AG20443 (cell line): ENCODE results near the gene VIPR2.
"Not testable (repeated sequence)": the region's sequence is repeated elsewhere in the genome, so short reads cannot be mapped to it uniquely, and the experiment has no call there.

Source experiments
- DNase-seq: peaks from one replicate; pipeline ENCODE4 v3.0.0; 2012; ENCODE audit warnings: low spot score, mixed read lengths

The VIPR2 gene

DNA sequence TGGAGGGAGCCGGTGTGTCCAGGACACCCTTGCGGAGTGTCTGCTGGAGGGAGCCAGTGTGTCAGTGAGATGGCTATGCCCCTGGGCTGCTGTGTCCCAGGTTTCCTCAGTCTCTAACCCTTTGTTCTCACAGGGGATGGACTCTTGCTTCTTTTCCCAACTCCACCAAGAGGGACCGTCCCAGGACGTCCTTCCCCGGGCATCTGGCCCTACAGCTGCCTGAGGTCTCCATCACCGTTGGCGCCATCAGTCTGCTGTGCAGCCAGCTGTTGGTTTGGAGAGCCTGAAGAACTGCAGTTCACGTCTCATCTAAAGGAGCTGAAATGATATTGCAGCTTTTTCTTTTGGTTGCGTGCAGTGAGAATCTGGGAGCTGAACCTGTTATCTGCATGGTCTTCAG lies 136.2 kb downstream of the VIPR2 start:
- DNase-seq: no peak

DNA sequence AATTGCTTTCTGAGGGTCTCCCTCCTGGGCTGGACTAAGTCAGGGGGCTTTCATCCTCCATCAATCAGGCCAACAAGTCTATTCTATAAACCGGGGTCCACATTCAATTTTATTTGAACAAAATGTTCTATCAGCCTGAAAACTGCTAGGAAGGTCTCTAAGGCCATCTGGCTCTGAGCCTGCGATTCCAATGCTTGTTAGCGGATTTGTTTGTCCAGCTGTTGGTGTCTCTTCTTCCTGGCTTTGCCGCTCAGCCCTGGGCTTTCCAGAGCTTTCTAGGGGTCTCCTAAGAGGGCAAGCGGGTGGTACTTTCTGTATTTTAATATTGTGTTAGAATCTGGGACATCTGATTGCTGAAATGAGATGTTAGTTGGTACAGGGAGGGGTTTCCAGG lies 136.7 kb downstream of the VIPR2 start:
- no peak for DNase-seq

DNA sequence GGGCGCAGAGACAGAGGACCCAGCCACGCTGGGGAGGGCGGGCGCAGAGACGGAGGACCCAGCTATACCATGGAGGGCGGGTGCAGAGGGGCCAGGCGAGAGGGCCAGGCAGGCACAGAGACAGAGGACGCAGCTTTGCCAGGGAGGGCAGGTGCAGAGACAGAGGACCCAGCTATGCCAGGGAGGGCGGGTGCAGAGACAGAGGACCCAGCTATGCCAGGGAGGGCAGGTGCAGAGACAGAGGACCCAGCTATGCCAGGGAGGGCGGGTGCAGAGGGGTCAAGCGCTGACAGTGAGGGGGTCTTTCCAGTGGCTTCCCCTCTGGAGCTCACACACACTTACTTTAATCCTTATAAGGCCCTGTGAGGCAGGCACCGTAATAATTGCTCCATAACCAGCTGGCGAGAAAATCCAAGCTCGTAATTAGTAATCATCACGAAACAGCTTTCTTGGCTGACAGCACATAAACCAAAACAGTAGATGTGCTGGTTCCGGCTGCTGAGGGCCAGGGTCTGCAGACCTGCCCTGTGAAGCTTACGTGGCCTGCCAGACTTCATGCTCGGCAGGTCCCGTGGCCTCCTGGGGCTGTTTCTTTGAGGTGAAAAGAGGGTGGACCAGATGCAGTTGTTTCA lies 137.2 kb downstream of the VIPR2 start:
- DNase-seq: no peak

DNA sequence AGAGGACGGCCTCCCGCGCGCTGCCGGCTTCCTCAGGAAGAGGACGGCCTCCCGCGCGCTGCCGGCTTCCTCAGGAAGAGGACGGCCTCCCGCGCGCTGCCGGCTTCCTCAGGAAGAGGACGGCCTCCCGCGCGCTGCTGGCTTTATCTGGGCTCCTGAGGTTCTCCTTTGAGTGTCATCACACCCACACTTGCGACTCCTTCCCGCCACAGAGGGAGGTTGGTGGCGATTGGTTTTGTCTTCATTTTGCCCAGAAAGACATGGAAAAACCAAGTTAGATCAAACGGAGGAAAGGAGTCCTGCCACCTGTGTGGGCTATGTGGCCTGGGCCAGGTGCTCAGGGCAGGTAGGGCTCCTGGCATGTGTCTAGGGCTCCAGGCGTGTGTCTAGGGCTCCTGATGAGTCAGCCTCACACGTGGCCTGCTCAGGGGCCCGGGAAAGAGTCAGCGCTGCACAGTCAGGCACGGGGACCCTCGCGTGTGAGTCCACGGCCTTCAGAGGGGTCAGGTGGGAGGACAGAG lies 138.0 kb downstream of the VIPR2 start:
- DNase-seq: no peak

DNA sequence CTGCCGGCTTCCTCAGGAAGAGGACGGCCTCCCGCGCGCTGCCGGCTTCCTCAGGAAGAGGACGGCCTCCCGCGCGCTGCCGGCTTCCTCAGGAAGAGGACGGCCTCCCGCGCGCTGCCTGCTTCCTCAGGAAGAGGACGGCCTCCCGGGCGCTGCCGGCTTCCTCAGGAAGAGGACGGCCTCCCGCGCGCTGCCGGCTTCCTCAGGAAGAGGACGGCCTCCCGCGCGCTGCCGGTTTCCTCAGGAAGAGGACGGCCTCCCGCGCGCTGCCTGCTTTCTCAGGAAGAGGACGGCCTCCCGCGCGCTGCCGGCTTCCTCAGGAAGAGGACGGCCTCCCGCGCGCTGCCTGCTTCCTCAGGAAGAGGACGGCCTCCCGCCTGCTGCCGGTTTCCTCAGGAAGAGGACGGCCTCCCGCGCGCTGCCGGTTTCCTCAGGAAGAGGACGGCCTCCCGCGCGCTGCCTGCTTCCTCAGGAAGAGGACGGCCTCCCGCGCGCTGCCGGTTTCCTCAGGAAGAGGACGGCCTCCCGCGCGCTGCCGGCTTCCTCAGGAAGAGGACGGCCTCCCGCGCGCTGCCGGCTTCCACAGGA lies 138.6 kb downstream of the VIPR2 start:
- DNase-seq: not testable (repeated sequence)

DNA sequence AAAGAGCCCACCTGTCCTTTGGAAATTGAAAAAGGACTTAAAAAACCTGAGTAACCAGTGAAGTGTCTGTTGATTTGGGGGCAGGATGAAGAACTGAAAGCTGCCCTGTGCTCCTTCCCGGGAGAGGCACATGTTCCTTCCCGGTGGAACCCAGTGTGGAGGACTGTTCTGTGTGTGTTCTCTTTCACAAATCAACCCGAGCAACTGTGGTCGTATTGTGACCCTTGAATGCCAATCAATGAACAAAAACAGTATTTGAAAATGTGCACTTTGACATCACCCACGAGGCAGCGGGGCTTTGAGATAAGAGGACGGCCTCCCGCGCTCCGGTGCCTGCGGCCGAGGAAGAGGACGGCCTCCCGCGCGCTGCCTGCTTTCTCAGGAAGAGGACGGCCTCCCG lies 139.0 kb downstream of the VIPR2 start:
- DNase-seq: no peak

DNA sequence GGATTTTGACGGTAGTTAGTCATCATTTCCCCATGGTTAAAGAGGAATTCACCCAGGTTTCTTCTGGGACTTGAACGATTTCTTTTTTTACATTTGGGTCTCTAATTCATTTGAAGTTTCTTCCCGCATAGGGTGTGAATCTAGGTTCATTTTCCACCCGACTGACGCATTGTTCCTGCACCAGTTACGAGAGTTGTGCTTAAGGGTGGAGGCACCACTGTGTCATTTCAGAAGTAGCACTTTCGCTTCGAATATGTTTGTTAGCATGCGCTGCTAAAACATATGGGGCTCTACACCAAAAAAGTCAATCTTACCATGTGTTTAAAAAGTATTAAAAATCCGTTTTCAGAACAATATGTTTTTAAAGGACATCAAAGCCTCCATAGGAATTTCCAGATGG lies 140.3 kb downstream of the VIPR2 start:
- no peak for DNase-seq

DNA sequence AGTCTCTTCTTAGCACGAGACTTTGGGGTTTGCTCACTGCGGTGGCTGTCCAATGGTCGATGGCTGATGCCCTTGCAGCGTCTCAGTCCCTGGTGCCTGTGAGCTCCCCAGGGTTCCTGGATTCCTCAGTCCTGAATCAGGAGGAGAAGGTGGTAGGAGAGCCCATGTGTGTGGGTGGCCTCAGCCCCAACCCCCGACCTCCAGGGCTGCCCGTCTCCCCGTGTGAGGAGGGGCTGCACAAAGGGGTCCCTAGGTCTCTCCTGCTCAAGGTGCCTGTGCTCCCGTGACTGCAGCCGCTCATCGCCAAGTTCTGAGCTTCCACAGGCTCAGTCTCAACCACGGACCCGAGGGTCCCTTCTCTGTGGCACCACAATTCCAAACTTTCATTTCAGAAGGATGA lies 142.9 kb downstream of the VIPR2 start:
- no peak for DNase-seq

DNA sequence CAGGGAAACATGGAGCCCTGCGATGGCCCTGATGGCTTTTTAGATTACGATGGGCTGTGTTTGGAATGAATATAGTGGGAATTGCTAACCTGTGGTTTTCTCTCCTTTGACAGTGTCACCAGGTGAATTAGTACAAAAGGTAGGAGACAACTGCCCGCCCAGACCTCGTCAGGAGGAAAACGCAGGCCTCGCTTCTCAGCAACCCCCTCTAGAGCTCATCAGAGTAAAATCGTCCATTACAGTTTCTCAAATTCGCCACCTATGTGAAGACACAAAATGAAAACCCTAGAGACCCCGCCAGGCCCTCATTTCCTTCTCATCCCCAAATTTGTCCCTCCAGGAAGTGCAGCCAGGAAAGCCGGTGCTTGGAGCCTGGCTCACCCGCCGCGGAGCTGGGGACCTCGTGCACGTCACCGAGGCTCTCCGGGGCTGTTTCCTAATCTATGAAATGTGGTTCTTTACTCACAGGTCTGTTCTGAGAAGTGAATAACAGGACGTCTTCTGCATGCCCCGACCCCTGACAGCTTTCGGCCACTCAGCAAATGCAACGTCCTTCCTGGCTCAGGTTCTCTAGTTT lies 143.7 kb downstream of the VIPR2 start:
- no peak for DNase-seq

DNA sequence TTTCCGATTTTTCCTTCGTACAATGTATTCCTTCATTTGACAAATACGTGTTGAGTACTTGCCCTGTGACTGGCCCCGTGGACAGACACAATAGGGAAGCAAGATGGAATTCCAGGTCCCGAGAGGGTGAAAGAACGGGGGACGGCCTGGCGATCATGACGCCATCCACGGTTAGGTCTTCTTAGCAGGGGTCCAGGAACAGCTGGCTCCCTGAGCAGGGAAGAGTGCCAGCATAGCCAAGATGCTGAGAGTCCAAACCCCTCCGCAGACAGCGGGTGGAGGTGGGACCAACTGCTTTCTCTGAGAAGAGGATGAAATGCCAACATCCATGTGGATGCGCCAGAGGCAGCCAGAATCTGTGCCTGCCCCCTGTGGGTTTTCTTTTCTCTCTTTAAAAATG lies 144.6 kb downstream of the VIPR2 start:
- DNase-seq: no peak

DNA sequence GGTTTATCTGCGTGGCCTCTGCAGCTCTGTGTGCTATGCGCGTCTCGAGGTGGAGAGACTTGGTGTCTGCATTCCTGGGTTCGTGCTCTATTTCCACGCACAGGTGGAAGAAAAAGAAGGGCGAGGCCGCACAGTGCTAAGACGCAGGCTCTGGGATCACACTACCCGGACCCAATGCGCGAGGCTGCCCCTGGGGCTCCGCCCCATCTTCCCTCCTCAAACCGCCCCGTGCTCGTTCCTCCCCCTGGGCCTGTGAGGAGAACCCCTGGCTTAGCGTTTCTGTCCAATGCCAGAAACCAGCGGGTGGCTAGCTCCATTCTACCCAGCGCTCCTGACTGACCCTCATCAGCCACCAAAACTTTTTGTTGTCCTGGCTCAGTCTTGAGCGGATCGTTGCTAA lies 145.2 kb downstream of the VIPR2 start:
- no peak for DNase-seq

DNA sequence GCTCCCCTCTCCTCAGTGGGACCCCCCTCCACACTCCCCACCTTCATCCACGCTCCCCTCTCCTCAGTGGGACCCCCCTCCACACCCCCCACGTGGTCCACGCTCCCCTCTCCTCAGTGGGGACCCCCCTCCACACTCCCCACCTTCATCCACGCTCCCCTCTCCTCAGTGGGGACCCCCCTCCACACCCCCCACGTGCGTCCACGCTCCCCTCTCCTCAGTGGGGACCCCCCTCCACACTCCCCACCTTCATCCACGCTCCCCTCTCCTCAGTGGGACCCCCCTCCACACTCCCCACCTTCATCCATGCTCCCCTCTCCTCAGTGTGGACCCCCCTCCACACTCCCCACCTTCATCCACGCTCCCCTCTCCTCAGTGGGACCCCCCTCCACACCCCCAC lies 146.4 kb downstream of the VIPR2 start:
- DNase-seq: not testable (repeated sequence)

DNA sequence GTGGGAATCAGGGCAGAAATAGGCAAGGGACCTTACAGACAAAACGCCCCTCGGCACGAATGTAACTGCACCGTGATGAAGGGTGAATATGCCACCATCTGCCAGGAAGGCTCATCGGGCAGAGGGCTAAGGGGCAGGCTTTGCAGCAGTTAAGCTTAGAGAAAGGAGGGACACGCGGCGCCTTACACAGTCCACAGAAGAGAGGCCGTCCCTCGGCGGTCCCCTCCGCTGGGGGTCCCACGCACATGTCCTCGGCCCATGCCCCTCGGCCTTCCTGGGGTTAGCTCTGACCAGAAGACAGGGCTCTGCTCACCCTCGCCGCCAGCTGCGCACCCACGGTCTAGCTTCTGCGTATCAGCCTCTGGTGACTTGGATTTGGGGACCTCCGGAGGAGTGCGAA lies 147.2 kb downstream of the VIPR2 start:
- no peak for DNase-seq

DNA sequence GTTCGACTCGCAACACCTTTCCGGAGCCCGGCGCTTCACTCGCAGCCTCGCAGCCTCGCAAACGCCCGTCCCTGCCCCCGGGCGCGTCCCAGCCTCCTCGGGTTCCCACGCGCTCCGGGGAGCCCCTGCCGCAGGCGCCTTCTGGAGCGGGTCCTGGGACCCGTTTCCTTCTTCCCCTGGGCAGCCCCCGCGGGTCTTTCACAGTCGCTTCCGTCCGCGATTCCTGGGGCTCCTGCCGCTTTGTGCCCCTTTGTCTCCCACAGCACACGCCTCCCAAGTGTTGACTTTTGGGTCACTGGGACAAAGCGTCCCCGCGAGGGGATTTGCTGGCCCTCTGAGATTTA lies 147.6 kb downstream of the VIPR2 start:
- DNase-seq: no peak

DNA sequence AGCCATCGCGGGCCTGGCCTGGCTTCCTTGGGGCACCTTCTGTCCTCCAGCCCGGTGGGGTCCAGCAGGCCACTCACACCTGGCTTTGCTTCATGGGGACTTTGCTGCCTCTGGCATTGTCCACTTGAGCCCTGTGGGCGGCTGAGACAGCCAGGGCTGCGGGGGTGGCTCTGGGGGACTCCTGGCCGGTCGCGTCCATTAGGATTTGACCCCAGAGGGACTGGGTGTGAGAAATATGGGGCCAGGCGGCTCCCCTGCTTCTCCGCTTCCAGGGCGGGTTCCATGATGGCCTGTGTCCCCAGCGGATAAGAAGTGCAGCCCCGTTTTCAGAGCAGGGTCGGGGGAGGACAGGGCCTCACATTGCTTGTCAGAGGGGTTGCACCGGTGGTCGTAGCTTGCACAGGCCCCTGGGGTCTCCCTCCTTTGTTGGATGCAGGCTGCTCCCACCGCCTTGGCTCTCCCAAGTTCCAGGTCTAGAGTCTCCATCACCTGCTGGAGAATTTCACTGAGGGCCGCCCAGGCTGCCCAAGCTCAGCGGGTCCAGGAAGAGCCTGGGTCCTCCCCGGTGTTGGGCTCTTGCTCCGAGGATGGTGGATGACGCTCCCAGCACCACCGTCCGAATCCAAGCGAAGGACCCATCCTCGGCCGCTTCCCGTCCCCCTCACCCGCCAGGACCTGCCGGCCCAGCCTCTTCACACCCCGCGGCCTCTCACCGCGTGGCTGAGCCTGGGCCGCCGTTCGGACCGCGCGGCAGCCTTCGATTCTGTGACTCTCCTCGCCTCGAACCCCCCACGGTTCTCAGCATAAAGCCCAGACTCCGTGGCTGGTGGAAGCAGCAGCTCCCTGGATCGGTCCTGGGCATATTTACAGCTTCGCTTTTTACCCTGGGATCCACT lies 148.2 kb downstream of the VIPR2 start:
- DNase-seq: no peak

DNA sequence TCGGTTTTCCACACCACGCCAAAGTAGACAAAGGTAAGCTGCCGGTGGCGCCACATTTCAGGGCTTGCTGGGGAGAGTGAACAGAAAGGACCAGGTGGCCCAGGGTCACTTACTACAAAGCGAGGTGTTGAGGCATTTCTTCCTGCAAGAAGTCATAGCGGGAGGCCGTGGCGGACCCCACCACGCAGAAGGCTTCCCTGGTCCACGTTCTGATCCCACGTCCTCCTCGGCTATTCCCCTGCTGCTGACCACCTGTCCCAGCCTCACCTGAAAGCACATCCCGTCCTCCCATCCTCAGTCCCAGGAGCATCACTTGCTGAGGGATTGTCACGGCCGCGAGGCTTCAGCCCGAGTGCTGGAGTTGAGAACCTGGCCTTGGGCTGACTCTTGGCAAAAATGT lies 149.2 kb downstream of the VIPR2 start:
- no peak for DNase-seq

DNA sequence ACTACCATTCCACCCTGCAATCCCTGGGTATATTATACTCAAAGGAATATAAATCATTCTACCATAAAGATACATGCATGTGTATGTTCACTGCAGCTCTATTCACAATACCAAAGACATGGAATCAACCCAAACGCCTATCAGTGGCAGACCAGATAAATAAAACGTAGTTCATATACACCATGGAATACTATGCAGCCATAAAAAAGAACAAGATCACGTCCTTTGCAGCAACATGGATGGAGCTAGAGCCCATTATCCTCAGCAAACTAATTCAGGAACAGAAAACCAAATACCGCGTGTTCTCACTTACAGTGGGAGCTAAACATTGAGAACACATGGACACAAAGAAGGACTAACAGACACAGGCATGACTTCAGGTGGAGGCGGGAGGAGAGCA lies 150.0 kb downstream of the VIPR2 start:
- DNase-seq: no peak

DNA sequence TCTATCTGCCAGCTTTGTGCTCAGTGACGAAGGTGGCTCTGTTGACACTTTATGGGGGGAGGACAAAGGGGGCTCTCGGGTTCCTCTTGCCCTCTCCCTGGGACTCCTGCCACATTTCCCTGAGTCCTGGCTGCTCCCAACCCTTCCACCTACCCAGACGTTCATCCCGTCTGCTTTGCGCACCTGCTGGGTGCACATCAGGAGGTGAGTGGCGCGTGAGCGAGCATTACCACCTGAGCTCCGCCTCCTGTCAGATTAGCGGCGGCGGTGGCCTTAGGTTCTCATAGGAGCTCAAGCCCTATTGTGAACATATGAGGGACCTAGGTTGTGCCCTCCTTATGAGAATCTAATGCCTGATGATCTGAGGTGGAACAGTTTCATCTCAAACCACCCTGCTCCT lies 151.1 kb downstream of the VIPR2 start:
- DNase-seq: no peak

DNA sequence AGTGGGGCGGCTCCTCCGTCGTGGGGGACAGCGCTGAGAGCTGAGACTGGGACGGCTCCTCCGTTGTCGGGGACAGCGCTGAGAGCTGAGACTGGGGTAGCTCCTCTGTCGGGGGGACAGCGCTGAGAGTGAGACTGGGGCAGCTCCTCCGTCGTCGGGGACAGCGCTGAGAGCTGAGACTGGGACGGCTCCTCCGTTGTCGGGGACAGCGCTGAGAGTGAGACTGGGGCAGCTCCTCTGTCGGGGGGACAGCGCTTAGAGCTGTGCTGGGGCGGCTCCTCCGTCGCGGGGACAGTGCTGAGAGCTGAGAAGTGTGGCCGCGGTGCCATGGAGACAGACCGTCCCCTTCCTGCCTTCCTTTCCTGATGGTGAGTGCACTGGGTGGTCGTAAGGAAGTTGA lies 151.9 kb downstream of the VIPR2 start:
- no peak for DNase-seq

DNA sequence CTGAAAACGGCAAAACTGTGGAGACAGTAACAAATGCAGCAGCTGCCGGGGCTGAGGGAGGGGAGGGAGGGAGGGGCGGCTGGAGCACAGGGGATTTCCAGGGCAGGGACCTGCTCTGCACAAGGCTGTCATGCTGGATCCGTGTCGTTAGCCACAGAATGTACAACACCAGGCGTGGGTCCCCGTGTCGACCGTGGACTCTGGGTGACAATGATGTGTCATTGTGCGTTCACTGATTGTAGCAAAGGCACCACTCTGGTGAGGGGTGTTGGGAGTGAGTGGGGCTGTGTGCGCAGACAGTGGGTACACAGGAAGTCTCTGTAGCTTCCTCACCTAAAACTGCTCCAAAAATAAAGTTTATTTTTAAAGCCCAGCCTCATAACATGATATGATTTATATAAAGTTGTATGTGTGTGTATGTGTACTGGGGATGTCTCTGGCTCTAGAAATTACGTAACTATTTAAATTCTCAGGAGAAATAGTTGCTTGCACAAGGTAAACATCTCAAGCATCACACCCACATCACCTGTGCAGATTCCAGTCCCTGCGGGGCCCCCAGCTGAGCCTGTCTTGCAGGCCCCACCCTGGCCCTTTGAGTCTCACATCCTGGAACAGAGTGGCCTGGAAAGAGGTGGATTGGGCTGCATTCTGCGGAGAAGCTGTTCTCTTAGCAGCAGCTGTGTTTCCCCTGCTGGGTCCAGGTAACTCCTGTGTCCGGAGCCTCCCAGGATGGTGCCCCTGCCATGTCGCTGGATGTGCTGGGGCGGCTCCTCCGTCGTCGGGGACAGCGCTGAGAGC lies 152.6 kb downstream of the VIPR2 start:
- no peak for DNase-seq

DNA sequence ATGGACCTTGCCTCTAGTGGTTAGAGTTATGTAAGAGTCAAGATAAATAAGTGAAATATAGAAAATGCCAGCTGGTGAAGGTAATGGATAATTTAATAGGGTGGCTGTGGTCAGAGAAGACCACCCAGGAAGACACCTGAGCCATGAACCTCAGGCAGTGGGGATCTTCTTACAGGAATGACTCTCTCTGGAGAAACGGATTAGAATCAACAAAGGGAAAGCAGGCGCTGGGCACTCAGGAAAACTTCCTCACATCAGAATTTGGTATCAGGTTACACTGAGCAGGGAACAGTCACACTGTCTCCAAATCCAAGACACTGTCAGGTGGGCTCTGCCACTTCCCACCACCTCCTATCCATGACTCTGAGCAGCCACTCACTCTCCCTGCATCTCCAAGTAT lies 155.7 kb downstream of the VIPR2 start:
- DNase-seq: no peak

DNA sequence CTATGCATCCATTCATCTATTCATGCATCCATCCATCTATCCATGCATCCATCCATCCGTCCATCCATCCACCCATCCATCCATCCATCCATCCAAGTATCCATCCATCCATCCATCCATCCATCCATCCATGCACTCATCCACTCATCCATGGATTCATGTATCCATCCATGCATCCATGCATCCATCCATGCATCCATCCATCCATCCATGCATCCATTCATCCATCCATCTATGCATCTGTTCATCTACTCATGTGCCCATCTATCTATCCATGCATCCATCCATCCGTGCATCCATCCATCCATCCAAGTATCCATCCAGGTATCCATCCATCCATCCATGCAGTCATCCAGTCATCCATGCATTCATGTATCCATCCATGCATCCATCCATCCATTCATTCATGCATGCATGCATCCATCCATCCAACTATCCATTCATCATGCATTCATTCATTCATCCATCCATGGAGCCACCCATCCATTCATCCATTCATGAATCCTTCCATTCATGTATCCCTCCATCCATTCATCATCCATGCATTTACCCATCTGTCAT lies 156.3 kb downstream of the VIPR2 start:
- DNase-seq: no peak
